Hematopoietic multipotent progenitor cell treated with erythropoietin and hydrocortisone succinate and interleukin-3 and kit ligand, for 15 days (in vitro differentiated cells): ENCODE measurements around the gene TTLL5.
"Not testable (repeated sequence)": the region's sequence is repeated elsewhere in the genome, so short reads cannot be mapped to it uniquely, and the experiment has no call there.

Experiments used
- DNase-seq: peaks from one replicate; pipeline ENCODE4 v3.0.0-alpha.2; 2015; ENCODE audit warnings: low spot score

Gene TTLL5

GRCh38 chr14:75832621-75833297, 171.7 kb downstream of the TTLL5 start:
- DNase-seq: peak; percentile 49

- DNase-seq: no peak
Measured at GRCh38 chr14:75833326-75834020, 172.4 kb downstream of the TTLL5 start.

- DNase-seq: no peak
Measured at GRCh38 chr14:75835156-75835725, 174.2 kb downstream of the TTLL5 start.

- no peak for DNase-seq
Measured at GRCh38 chr14:75835737-75836136, 174.7 kb downstream of the TTLL5 start.

GRCh38 chr14:75837151-75837787, 176.2 kb downstream of the TTLL5 start:
- no peak for DNase-seq

- DNase-seq: no peak
Measured at GRCh38 chr14:75840911-75841310, 179.9 kb downstream of the TTLL5 start.

GRCh38 chr14:75842551-75842950, 181.5 kb downstream of the TTLL5 start:
- no peak for DNase-seq

GRCh38 chr14:75844486-75844885, 183.4 kb downstream of the TTLL5 start:
- DNase-seq: no peak

GRCh38 chr14:75845136-75845804, 184.2 kb downstream of the TTLL5 start:
- DNase-seq: no peak

GRCh38 chr14:75846694-75847093, 185.6 kb downstream of the TTLL5 start:
- DNase-seq: not testable (repeated sequence)

GRCh38 chr14:75847584-75847983, 186.5 kb downstream of the TTLL5 start:
- no peak for DNase-seq

GRCh38 chr14:75848167-75848913, 187.3 kb downstream of the TTLL5 start:
- DNase-seq: no peak

- no peak for DNase-seq
Measured at GRCh38 chr14:75849300-75849895, 188.4 kb downstream of the TTLL5 start.

GRCh38 chr14:75851574-75851866, 190.5 kb downstream of the TTLL5 start:
- DNase-seq: no peak

- no peak for DNase-seq
Measured at GRCh38 chr14:75854111-75854799, 193.2 kb downstream of the TTLL5 start.

- no peak for DNase-seq
Measured at GRCh38 chr14:75857199-75857598, 196.2 kb downstream of the TTLL5 start.

GRCh38 chr14:75858362-75858761, 197.3 kb downstream of the TTLL5 start:
- no peak for DNase-seq

GRCh38 chr14:75859746-75860145, 198.7 kb downstream of the TTLL5 start:
- no peak for DNase-seq

GRCh38 chr14:75860561-75861160, 199.6 kb downstream of the TTLL5 start:
- DNase-seq: no peak

- no peak for DNase-seq
Measured at GRCh38 chr14:75861161-75861621, 200.1 kb downstream of the TTLL5 start.
